CD4-positive, alpha-beta T cell treated with Interleukin-6 for 4 hours (primary cell): Measurements from ENCODE around the gene SLC6A8.
"Not testable (repeated sequence)": the region's sequence is repeated elsewhere in the genome, so short reads cannot be mapped to it uniquely, and the experiment has no call there.

Source experiments
- DNase-seq: peaks from one replicate; pipeline ENCODE4 v3.0.0-alpha.2; 2020; ENCODE audit warnings: mixed read lengths

Gene SLC6A8

GRCh38 chrX:153733651-153734240, 46.0 kb downstream of the SLC6A8 start:
- no peak for DNase-seq

- DNase-seq: no peak
These were observed 47.1 kb downstream of the SLC6A8 start for GRCh38 chrX:153734871-153735270.

GRCh38 chrX:153735274-153735673, 47.5 kb downstream of the SLC6A8 start:
- DNase-seq: no peak

GRCh38 chrX:153736071-153736820, 48.5 kb downstream of the SLC6A8 start:
- no peak for DNase-seq

GRCh38 chrX:153736871-153737441, 49.2 kb downstream of the SLC6A8 start:
- DNase-seq: no peak

GRCh38 chrX:153738056-153738605, 50.4 kb downstream of the SLC6A8 start:
- no peak for DNase-seq

- DNase-seq: peak; percentile 63
These were observed 52.2 kb downstream of the SLC6A8 start for GRCh38 chrX:153739754-153740486.

GRCh38 chrX:153740631-153741222, 53.0 kb downstream of the SLC6A8 start:
- DNase-seq: no peak

- no peak for DNase-seq
These were observed 53.7 kb downstream of the SLC6A8 start for GRCh38 chrX:153741446-153741845.

GRCh38 chrX:153742111-153742510, 54.4 kb downstream of the SLC6A8 start:
- not testable (repeated sequence) for DNase-seq

- DNase-seq: not testable (repeated sequence)
These were observed 55.2 kb downstream of the SLC6A8 start for GRCh38 chrX:153742796-153743467.

- DNase-seq: not testable (repeated sequence)
These were observed 55.9 kb downstream of the SLC6A8 start for GRCh38 chrX:153743468-153744209.

GRCh38 chrX:153744210-153745066, 56.7 kb downstream of the SLC6A8 start:
- no peak for DNase-seq

GRCh38 chrX:153745067-153745433, 57.3 kb downstream of the SLC6A8 start:
- DNase-seq: not testable (repeated sequence)
